Islet precursor cell (in vitro differentiated cells): ENCODE results near the gene SLC19A1.
"Not testable (repeated sequence)": the region's sequence is repeated elsewhere in the genome, so short reads cannot be mapped to it uniquely, and the experiment has no call there.

Experiments used
- DNase-seq: peaks from one replicate; pipeline ENCODE4 v3.0.0-alpha.2; 2018

The SLC19A1 gene

GRCh38 chr21:45504021-45504515 is 38.2 kb downstream of the SLC19A1 start:
- peak; percentile 44 for DNase-seq

- not testable (repeated sequence) for DNase-seq
Observed at GRCh38 chr21:45503226-45503625, 39.0 kb downstream of the SLC19A1 start.

GRCh38 chr21:45502600-45502999 is 39.6 kb downstream of the SLC19A1 start:
- DNase-seq: peak; percentile 32

- DNase-seq: peak; percentile 41
Observed at GRCh38 chr21:45502006-45502345, 40.3 kb downstream of the SLC19A1 start.

- DNase-seq: peak; percentile 40
Observed at GRCh38 chr21:45501081-45502005, 40.9 kb downstream of the SLC19A1 start.

GRCh38 chr21:45499970-45500577 is 42.2 kb downstream of the SLC19A1 start:
- peak; percentile 45 for DNase-seq

- DNase-seq: no peak
Observed at GRCh38 chr21:45499201-45499750, 43.0 kb downstream of the SLC19A1 start.

- no peak for DNase-seq
Observed at GRCh38 chr21:45498646-45499000, 43.6 kb downstream of the SLC19A1 start.

- DNase-seq: no peak
Observed at GRCh38 chr21:45497846-45498645, 44.2 kb downstream of the SLC19A1 start.

- DNase-seq: no peak
Observed at GRCh38 chr21:45496968-45497845, 45.0 kb downstream of the SLC19A1 start.

- no peak for DNase-seq
Observed at GRCh38 chr21:45496151-45496967, 45.9 kb downstream of the SLC19A1 start.

- no peak for DNase-seq
Observed at GRCh38 chr21:45494851-45495680, 47.2 kb downstream of the SLC19A1 start.

- no peak for DNase-seq
Observed at GRCh38 chr21:45494135-45494850, 47.9 kb downstream of the SLC19A1 start.

- no peak for DNase-seq
Observed at GRCh38 chr21:45493401-45494001, 48.7 kb downstream of the SLC19A1 start.

- DNase-seq: no peak
Observed at GRCh38 chr21:45492765-45493164, 49.5 kb downstream of the SLC19A1 start.

GRCh38 chr21:45491623-45492022 is 50.6 kb downstream of the SLC19A1 start:
- no peak for DNase-seq

GRCh38 chr21:45491056-45491455 is 51.2 kb downstream of the SLC19A1 start:
- DNase-seq: no peak

- no peak for DNase-seq
Observed at GRCh38 chr21:45490049-45490731, 52.0 kb downstream of the SLC19A1 start.

- no peak for DNase-seq
Observed at GRCh38 chr21:45489722-45489982, 52.6 kb downstream of the SLC19A1 start.
